Measurements from ENCODE around the gene CRMP1.
"Not testable (repeated sequence)": the region's sequence is repeated elsewhere in the genome, so short reads cannot be mapped to it uniquely, and the experiment has no call there.

CRMP1 gene

DNA sequence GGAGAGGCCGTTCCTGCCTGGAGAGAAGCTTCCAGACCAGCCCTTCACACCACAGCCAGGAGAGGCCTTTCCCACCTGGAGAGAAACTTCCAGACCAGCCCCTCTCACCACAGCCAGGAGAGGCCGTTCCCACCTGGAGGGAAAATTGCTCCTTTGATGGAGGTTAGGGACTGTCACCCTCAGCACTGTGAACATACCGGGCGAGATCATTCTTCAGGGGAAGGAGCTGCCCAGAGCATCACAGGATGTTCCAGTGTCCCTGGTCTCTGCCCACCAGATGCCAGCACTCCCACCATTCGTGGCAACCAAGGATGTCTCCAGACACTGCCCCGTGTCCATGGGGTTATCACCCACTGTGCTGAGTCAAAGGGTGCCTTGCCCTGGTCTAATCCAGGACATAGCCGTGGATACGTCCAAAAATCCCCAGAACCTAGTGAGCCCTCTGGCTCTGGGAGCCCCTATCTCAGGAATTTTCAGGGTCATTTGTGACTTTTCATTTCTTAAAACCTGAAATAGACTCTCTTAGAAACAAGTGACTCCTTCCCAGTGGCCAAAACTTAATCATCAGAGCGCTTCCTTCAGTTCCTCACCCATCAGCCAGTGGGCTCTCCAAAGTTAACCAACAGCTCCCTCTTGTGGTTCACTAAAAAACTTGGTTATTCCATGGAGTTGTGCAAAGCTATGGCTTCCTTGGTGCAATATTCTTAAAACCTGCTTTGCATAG lies 80.2 kb downstream of the CRMP1 start:
- H3K4me3 ChIP-seq (ENCODE audit: low read length), result no peak overlapping the region
- H3K36me3 ChIP-seq (ENCODE audit: insufficient read depth, low read length), result peaks cover 94% of the 10 kb centered on the region
- no peaks in the 10 kb centered on the region for H3K4me1 ChIP-seq (ENCODE audit: control insufficient read depth, insufficient read depth, low read length)
- H3K4me2 ChIP-seq (ENCODE audit: low read length), result no peak overlapping the region
- H3K9me3 ChIP-seq (replicated peaks; ENCODE audit: low read length), result no peaks in the 10 kb centered on the region
- no peak overlapping the region for H3K9ac ChIP-seq (ENCODE audit: low read depth, low read length)
- no peaks in the 10 kb centered on the region for H3K27me3 ChIP-seq (ENCODE audit: control insufficient read depth, insufficient read depth, low read length)

DNA sequence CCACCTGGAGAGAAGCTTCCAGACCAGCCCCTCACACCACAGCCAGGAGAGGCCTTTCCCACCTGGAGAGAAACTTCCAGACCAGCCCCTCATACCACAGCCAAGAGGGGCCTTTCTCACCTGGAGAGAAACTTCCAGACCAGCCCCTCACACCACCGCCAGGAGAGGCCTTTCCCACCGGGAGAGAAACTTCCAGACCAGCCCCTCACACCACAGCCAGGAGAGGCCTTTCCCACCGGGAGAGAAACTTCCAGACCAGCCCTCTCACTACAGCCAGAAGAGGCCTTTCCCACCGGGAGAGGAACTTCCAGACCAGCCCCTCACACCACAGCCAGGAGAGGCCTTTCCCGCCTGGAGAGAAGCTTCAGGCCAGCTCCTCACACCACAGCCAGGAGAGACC lies 80.8 kb downstream of the CRMP1 start:
- not testable (repeated sequence) for H3K9me3 ChIP-seq (replicated peaks; ENCODE audit: low read length); H3K27me3 ChIP-seq (ENCODE audit: control insufficient read depth, insufficient read depth, low read length); H3K4me1 ChIP-seq (ENCODE audit: control insufficient read depth, insufficient read depth, low read length); H3K4me3 ChIP-seq (ENCODE audit: low read length); H3K4me2 ChIP-seq (ENCODE audit: low read length); H3K9ac ChIP-seq (ENCODE audit: low read depth, low read length)
- peaks cover 93% of the 10 kb centered on the region for H3K36me3 ChIP-seq (ENCODE audit: insufficient read depth, low read length)

DNA sequence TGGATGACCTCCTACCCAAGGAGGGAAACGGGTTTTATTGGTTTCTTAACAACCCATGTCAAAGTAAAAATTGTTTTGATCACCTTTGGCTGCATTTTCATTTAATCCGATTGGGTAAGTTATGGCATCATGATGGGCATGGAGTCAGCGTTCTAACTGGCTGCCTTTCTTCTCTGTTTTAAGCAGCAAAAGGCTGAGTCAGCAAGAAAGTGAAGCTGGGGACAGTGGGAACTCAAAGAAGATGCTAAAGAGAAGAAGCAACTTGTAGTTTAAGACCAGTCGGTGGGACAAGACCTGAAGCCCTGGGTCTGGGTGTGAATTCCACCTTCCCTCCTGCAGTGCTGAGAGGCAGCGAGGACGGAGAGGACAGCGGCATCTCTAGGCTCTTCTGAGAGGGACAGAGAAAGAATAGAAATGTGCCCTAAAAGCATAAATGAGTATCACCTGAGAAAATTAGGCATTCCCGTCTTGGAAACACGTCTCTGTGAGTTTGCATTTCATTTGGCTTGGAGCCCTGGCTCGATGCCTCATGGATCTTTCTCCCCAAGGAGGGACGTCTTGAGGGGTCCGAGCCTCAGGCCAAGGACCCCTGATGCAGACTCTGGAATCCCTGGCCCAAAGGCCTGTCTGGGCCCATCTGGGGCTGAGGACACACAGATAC lies 82.0 kb downstream of the CRMP1 start:
- H3K4me3 ChIP-seq (ENCODE audit: low read length), result no peak overlapping the region
- no peak overlapping the region for H3K4me2 ChIP-seq (ENCODE audit: low read length)
- no peaks in the 10 kb centered on the region for H3K9me3 ChIP-seq (replicated peaks; ENCODE audit: low read length)
- H3K27me3 ChIP-seq (ENCODE audit: control insufficient read depth, insufficient read depth, low read length), result no peaks in the 10 kb centered on the region
- H3K4me1 ChIP-seq (ENCODE audit: control insufficient read depth, insufficient read depth, low read length), result no peaks in the 10 kb centered on the region
- H3K36me3 ChIP-seq (ENCODE audit: insufficient read depth, low read length), result peaks cover 91% of the 10 kb centered on the region
- H3K9ac ChIP-seq (ENCODE audit: low read depth, low read length), result no peak overlapping the region

DNA sequence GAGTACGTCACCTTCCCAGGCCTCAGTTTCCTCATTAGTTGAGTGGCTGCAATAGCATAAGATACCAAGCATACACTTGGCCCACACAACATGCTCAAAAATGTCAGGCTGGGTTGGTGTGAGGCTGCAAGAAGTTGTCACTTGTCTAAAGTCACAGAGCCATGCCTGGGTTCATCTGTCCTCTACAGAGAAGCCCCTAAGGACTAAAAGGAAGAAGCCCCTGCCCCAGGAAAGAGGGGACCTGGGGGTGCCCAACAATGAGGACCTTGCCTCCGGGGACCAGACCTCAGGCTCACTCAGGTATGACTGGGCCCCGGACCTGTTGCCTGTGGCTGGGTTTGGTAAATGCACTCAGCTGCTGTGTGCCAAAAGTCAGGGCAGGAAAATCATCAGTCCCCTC lies 82.7 kb downstream of the CRMP1 start:
- peaks cover 92% of the 10 kb centered on the region for H3K36me3 ChIP-seq (ENCODE audit: insufficient read depth, low read length)

DNA sequence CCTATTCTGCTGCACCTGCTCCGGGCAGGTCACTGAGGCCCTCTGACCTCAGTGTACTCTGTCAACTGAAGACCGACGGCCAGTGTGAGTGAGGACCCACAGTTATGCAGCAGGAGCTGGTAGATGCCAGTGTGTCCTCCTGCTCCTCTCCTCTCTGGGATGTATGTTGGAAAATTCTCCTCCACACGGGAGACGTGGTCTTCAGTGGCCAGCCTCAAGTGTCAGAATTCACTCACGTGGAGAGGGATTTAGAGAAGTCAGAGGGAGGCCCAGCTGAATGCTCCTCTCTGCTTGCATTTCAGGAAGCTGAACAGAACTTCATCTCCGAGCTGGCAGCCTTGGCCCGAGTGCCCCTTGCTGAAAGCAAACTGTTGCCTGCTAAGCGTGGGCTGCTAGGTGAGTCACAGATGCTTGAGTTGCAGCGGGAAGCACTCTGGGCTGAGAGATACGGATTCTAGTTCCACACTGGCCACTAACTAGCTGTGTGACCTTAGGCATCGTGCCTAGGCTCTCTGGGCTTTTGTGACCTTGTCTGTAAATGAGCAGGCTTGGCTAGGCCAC lies 83.6 kb downstream of the CRMP1 start:
- H3K9ac ChIP-seq (ENCODE audit: low read depth, low read length), result no peak overlapping the region
- H3K4me2 ChIP-seq (ENCODE audit: low read length), result no peak overlapping the region
- no peak overlapping the region for H3K4me3 ChIP-seq (ENCODE audit: low read length)

More for the DNA sequence above, 82.7 kb downstream of the CRMP1 start:
- no peaks in the 10 kb centered on the region for H3K27me3 ChIP-seq (ENCODE audit: control insufficient read depth, insufficient read depth, low read length)
- H3K4me1 ChIP-seq (ENCODE audit: control insufficient read depth, insufficient read depth, low read length), result no peaks in the 10 kb centered on the region
- no peak overlapping the region for H3K9ac ChIP-seq (ENCODE audit: low read depth, low read length)
- no peaks in the 10 kb centered on the region for H3K9me3 ChIP-seq (replicated peaks; ENCODE audit: low read length)
- no peak overlapping the region for H3K4me2 ChIP-seq (ENCODE audit: low read length)
- H3K4me3 ChIP-seq (ENCODE audit: low read length), result no peak overlapping the region

DNA sequence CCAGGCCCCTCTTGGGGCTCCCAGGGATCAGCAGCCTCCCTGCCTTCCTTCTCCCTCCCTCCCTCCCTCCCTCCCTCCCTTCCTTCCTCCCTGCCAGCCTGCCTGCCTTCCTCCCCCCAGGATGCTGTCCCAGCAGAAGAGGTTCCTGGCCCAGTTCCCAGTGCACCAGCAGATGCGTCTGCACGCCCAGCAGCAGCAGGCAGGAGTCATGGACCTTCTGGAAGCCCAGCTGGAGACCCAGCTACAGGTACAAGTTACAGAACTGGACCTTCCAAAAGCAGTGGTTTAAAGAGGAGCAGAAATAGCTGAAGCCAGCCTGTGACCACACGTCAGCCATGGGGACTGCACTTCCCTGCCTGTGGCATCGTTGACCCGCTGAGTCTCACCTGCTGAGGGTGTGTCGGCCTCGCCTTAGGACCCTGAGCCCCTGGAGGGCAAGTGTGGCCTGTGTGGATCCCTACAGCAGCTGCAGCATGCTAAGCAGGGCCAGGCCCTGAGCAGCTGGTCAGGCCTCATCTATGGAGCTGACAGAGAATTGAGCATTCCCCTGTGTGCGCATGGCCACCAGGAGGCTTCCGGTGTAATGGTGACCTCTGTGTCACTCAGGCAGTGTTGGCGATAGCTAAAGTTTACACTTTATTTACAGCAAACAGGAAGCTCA lies 84.7 kb downstream of the CRMP1 start:
- Histone ChIP-seq H3K27me3 (ENCODE audit: control insufficient read depth, insufficient read depth, low read length) (no peaks in the 10 kb centered on the region), H3K9ac (ENCODE audit: low read depth, low read length) (no peak overlapping the region), H3K4me3 (ENCODE audit: low read length) (no peak overlapping the region), H3K9me3 (replicated peaks; ENCODE audit: low read length) (no peaks in the 10 kb centered on the region), H3K4me1 (ENCODE audit: control insufficient read depth, insufficient read depth, low read length) (no peaks in the 10 kb centered on the region), H3K4me2 (ENCODE audit: low read length) (no peak overlapping the region), H3K36me3 (ENCODE audit: insufficient read depth, low read length) (peaks cover 90% of the 10 kb centered on the region)

More for the DNA sequence above, 83.6 kb downstream of the CRMP1 start:
- H3K27me3 ChIP-seq (ENCODE audit: control insufficient read depth, insufficient read depth, low read length), result no peaks in the 10 kb centered on the region
- H3K4me1 ChIP-seq (ENCODE audit: control insufficient read depth, insufficient read depth, low read length), result no peaks in the 10 kb centered on the region
- peaks cover 92% of the 10 kb centered on the region for H3K36me3 ChIP-seq (ENCODE audit: insufficient read depth, low read length)
- no peaks in the 10 kb centered on the region for H3K9me3 ChIP-seq (replicated peaks; ENCODE audit: low read length)

DNA sequence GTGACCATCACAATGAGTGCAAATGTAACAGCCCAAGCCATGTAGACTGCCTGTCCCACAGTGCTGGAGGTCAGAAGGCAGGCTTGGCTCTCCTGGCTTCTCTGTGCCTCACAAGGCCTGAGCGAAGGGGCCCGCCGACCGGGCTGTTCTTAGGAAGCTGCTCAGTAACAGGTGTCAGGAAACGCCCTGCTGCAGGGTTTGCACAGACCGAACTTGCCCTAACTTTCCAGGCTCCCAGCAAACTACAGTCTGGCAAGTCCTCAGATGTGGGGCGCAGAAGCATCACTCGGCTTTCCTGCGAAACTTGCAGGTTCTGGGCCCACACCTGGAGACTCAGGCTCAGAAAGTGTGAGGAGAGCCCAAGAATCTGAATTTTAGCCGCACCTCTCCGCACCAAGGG lies 87.6 kb downstream of the CRMP1 start:
- Histone ChIP-seq H3K9me3 (replicated peaks; ENCODE audit: low read length) (no peaks in the 10 kb centered on the region), H3K4me3 (ENCODE audit: low read length) (no peak overlapping the region), H3K4me2 (ENCODE audit: low read length) (no peak overlapping the region), H3K9ac (ENCODE audit: low read depth, low read length) (no peak overlapping the region), H3K27me3 (ENCODE audit: control insufficient read depth, insufficient read depth, low read length) (no peaks in the 10 kb centered on the region), H3K4me1 (ENCODE audit: control insufficient read depth, insufficient read depth, low read length) (no peaks in the 10 kb centered on the region), H3K36me3 (ENCODE audit: insufficient read depth, low read length) (peaks cover 92% of the 10 kb centered on the region)

DNA sequence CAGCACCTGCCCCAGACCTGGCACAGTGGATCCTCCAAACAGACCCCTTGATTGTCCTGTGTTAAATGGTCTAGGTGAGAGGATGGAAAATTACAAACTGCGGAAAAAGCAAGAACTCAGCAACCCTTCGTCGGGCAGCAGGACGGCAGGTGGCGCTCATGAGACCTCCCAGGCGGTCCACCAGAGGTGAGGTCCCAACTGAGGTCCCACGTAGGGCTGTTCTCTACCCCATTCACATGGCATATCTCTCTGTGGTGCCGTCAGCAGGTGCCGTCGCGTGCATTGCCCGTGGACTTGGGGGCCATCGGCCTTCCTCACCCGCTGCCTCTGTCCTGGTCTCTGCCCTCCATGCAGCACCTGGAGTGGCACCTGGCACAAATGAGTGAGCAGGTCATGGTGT lies 88.2 kb downstream of the CRMP1 start:
- Histone ChIP-seq H3K9ac (ENCODE audit: low read depth, low read length) (no peak overlapping the region), H3K36me3 (ENCODE audit: insufficient read depth, low read length) (peaks cover 89% of the 10 kb centered on the region), H3K27me3 (ENCODE audit: control insufficient read depth, insufficient read depth, low read length) (no peaks in the 10 kb centered on the region), H3K4me2 (ENCODE audit: low read length) (no peak overlapping the region), H3K4me1 (ENCODE audit: control insufficient read depth, insufficient read depth, low read length) (no peaks in the 10 kb centered on the region), H3K9me3 (replicated peaks; ENCODE audit: low read length) (no peaks in the 10 kb centered on the region), H3K4me3 (ENCODE audit: low read length) (no peak overlapping the region)

DNA sequence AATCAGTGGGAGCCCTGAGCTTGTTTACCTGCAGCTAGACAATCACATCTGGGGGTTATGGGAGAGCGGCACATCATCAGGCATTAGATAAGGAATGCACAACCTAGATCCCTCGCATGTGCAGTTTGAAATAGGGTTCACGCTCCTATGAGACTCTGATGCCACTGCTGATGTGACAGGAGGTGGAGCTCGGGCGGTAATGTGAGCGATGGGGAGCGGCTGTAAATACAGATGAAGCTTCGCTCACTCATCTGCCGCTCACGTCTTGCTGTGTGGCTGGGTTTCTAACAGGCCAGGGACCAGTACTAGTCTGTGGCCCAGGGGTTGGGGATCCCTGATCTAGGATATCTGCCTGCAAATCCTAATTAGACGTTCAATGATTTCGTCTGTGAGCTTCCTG lies 90.3 kb downstream of the CRMP1 start:
- Histone ChIP-seq H3K36me3 (ENCODE audit: insufficient read depth, low read length) (peaks cover 91% of the 10 kb centered on the region), H3K4me1 (ENCODE audit: control insufficient read depth, insufficient read depth, low read length) (no peaks in the 10 kb centered on the region), H3K4me2 (ENCODE audit: low read length) (no peak overlapping the region), H3K27me3 (ENCODE audit: control insufficient read depth, insufficient read depth, low read length) (no peaks in the 10 kb centered on the region), H3K9ac (ENCODE audit: low read depth, low read length) (no peak overlapping the region), H3K4me3 (ENCODE audit: low read length) (no peak overlapping the region), H3K9me3 (replicated peaks; ENCODE audit: low read length) (no peaks in the 10 kb centered on the region)

DNA sequence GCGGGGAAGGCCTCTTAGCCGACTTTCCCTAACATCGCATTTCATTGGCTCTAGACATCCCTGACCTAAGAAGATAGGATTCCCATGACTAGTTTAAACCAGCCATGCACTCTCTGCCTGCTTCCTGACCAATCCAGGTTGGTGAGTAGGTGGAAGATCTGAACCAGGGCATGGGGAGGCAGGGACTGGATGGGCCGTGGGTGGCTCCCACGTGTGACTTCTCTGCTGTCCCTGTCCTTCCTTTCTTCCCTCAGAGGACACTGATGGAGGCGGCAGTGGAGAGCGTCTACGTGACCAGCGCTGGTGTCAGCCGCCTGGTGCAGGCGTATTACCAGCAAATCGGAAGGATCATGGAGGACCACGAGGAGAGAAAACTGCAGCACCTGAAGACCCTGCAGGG lies 91.2 kb downstream of the CRMP1 start:
- no peak overlapping the region for H3K4me3 ChIP-seq (ENCODE audit: low read length)
- H3K36me3 ChIP-seq (ENCODE audit: insufficient read depth, low read length), result peaks cover 92% of the 10 kb centered on the region
- no peak overlapping the region for H3K4me2 ChIP-seq (ENCODE audit: low read length)
- H3K27me3 ChIP-seq (ENCODE audit: control insufficient read depth, insufficient read depth, low read length), result no peaks in the 10 kb centered on the region
- no peaks in the 10 kb centered on the region for H3K4me1 ChIP-seq (ENCODE audit: control insufficient read depth, insufficient read depth, low read length)
- H3K9me3 ChIP-seq (replicated peaks; ENCODE audit: low read length), result no peaks in the 10 kb centered on the region
- no peak overlapping the region for H3K9ac ChIP-seq (ENCODE audit: low read depth, low read length)

DNA sequence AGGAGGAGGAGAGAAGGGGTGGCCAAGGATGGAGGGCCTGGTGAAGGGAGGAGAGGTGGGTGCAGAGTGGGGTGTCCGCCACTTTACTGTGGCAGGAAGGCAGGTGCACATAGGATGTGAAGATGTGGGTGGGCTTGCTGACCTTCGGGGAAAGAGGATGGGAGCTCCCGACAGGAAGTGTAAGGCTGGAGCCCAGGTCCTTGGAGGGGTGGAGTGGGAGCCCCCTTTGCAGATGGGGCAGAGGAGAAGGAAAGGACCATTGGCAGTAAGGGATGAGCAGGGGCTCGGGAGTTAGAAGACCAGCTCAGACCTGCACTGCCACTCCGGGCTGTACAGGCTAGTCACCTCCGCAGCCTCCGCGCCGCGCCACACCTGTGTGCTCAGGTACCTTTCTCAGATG lies 92.4 kb downstream of the CRMP1 start:
- H3K27me3 ChIP-seq (ENCODE audit: control insufficient read depth, insufficient read depth, low read length), result no peaks in the 10 kb centered on the region
- H3K36me3 ChIP-seq (ENCODE audit: insufficient read depth, low read length), result peaks cover 94% of the 10 kb centered on the region
- no peak overlapping the region for H3K4me2 ChIP-seq (ENCODE audit: low read length)
- H3K4me1 ChIP-seq (ENCODE audit: control insufficient read depth, insufficient read depth, low read length), result no peaks in the 10 kb centered on the region
- no peak overlapping the region for H3K4me3 ChIP-seq (ENCODE audit: low read length)
- no peak overlapping the region for H3K9ac ChIP-seq (ENCODE audit: low read depth, low read length)
- no peaks in the 10 kb centered on the region for H3K9me3 ChIP-seq (replicated peaks; ENCODE audit: low read length)
